ENCODE data around the gene TUB.

GRCh38 chr11:8081591-8082250 is 710 bp downstream of the TUB start:
- no peak for TF ChIP-seq POLR2AphosphoS5 (IDR thresholded peaks at IDR 0.05)
- no peak for TF ChIP-seq CTCF (IDR thresholded peaks at IDR 0.05)
- TF ChIP-seq POLR2A (IDR thresholded peaks at IDR 0.05) = no peak
- TF ChIP-seq EP300 (IDR thresholded peaks at IDR 0.05) = no peak
